Adipose tissue (tissue), 3 donors: ENCODE data around the gene ST6GALNAC4. TPM values are rescaled to one million over a fixed set of nuclear protein-coding genes. Genes with fewer than 3 reads are reported as not detected.
A peak's percentile ranks its signal among the peaks of the same experiment; 100 is the strongest.

ENCODE experiments used
- H3K27ac ChIP-seq: one replicate; pipeline ENCODE4 v1.5.1; 2013; ENCODE audit warnings: low read depth, low read length
- WGBS, 3 donors: extraction: QIAGEN DNeasy Blood & Tissue Kit; methylation state at CpG; one replicate each; pipeline ENCODE4 v1.1.7; 2013; 5-methylcytosine and 5-hydroxymethylcytosine counted together
- polyA plus RNA-seq, 3 donors: library from polyadenylated mRNA; stranded (reverse); fragments of 200-250 nt; gene quantifications; one replicate each; pipeline ENCODE4 v1.2.3, GENCODE V29; 2013
- donor health status: healthy with polysubstance abuse.
- donor health status: Bipolar disorder and iron deficiency.
- donor health status: healthy.

ST6GALNAC4 gene
- polyA plus RNA-seq, 3 donors = 20.4 to 41.4 (median 25.9) TPM

DNA sequence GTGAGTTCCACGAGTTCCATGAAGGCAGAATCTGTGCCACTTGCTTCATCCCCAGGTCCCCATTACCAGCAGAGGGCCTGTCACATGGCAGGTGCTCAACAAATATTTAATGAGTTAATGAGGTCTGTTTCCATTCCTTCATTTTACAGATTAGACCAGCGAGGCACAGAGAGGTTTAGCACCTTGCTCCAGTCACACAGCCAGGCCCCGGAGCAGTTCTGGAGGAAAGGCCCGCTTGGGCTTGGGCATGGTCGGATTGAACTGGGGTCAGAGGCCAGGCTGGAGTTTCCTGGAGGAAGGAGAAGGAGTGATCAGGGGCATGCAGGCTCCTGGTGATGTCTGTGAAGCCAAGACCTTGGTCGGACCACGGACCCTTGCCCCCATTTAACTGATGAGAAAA, 4.0 kb upstream of the ST6GALNAC4 start:
- WGBS, 3 donors = 83 to 89% (median 84%) methylated on average over 7 of the region's 7 CpGs
- H3K27ac ChIP-seq = no peak overlapping the region

- 17 to 47% (median 24%) methylated on average over 8 of the region's 8 CpGs for WGBS, 3 donors
- H3K27ac ChIP-seq = peak overlapping the region; percentile 23
These were observed 2.5 kb upstream of the ST6GALNAC4 start for GRCh38 chr9:127919253-127919815.

DNA sequence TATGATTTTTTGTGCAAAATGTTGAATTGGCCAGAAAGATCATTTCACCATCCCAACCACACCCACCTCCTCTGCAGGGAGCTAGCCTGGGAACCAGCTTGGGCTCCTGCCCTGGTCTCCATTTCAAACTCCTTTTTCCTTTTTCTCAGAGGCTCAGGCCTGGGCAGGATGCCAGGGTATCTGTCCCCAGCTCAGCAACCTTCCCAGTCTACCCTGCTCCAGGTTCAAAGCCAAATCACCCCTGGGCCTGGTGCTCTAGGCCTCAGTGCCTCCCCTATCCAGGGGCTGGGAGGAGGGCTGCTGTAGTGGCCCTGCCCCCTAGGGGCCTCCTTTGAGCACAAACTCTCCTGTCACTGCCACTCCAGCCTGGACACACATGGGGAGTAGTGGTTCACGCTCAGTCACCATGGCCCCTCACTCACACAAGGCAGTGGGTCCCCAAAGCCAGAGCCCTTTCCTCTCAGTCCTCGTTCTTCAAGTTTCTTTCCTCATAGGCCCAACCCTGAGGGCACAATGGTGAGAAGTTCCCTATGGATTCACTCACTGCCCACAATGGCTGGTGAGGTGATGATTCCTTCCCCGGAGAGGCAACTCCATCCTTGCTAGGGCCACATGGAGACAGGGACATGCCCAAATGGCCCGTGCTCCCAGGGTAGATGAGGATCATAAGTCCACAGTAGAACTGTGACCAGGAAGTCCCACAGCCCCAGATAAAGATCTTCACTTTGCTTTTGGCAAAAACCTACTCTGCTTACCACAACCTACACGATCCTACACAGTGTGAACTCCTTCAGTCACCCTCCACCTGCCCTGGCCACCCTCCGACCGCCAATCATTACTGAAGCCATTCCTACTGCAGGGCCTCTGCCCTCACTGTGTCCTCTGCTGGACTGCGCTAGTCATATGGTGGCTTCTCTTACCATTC, 1.6 kb upstream of the ST6GALNAC4 start:
- H3K27ac ChIP-seq = peak overlapping the region; percentile 23
- WGBS, 3 donors = 80 to 92% (median 86%) methylated on average over 8 of the region's 8 CpGs

DNA sequence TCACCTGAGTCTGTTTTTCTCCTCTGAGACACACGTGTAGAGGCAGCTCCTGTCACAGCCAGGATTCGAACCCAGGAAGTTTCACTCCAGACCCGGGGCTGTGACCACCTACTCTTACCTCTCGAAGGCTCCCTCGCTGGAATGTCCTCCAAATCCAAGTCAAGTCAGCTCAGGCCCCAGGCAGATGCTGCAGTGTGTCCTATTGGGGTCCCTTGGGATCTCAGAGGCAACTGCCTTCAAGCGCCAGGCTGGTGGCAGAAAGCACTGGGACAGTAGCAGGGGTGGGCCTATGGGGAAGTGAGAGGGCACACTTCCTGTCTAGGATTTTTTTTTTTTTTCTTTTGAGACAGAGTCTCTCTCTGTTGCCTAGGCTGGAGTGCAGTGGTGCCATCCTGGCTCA, 762 bp upstream of the ST6GALNAC4 start:
- WGBS, 3 donors = 60 to 63% (median 62%) methylated on average over 6 of the region's 6 CpGs
- no peak overlapping the region for H3K27ac ChIP-seq

DNA sequence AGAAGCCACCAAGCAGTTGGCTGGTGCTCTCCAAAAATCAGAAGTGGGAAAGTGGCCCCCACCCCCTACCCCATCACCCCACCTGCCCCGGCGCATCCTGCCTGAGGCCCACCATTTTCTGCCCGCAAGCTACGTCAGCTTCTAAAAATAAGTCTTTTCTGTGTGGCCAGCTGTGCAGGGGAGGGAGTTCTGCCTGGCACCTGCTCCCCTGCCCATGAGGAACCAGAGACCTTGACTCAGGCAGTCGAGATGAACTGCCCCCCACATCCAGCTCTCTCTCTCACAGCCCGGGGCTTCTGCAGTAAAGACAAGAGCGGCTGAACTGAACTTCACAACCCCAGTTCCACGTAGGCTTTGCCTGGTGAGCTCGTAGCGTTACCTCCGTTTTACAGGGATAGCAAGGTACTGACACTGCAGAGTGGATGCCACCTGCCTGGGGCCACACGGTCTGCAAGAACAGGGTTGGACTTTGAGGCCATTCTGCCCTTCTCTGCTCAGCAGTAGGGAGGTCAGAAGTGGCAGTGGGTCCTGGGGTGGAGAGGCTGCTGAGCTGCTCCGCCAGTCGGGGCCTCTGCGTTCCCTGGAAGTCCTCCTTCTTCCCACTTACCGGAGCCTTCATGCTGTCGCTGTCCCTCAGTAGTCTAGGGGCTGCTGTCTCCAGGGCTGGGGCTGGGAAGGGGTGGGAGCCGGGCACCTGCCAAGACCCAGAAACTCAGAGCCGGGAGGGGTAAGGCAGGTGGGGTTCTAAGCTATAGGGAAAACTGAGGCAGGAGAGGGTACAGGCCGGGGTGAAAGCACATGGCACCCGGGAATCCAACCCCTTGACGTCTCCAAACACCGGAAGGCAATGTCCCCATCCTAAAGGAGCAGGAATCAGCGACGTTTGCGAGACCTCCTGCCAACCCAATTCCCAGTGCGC, 781 bp downstream of the ST6GALNAC4 start:
- 20 to 25% (median 21%) methylated on average over 27 of the region's 27 CpGs for WGBS, 3 donors
- no peak overlapping the region for H3K27ac ChIP-seq

DNA sequence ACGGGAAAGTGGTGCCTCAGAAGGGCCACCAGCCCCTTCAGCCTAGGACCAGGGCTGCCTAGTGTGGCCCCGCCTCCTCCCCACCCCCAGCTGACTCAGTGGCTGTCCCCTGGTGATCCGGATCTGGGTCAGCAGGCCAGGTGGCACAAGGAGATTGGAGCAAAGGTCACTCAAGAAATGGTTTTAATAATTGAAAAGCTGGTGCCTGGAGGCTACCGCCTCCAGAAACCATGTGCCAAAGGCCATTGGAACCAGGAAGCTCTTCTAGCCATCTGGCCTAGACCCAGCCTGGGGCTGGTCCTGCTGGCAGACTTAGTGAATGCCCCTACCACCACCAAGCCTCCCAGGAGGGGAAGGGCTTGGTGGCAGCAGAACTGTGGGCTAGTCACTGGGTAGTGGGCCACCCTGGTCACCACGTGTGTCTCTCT, 1.5 kb downstream of the ST6GALNAC4 start:
- H3K27ac ChIP-seq = no peak overlapping the region
- WGBS, 3 donors = 60 to 77% (median 69%) methylated on average over 5 of the region's 5 CpGs

- H3K27ac ChIP-seq = no peak overlapping the region
- 95 to 99% (median 96%) methylated on average over 11 of the region's 11 CpGs for WGBS, 3 donors
These were observed 3.2 kb downstream of the ST6GALNAC4 start for GRCh38 chr9:127913682-127914081.

GRCh38 chr9:127912882-127913281, 4.0 kb downstream of the ST6GALNAC4 start:
- H3K27ac ChIP-seq = no peak overlapping the region
- 43 to 91% (median 88%) methylated on average over 5 of the region's 5 CpGs for WGBS, 3 donors

GRCh38 chr9:127912296-127912695, 4.5 kb downstream of the ST6GALNAC4 start:
- H3K27ac ChIP-seq = no peak overlapping the region
- WGBS, 3 donors = 95 to 97% (median 95%) methylated on average over 31 of the region's 31 CpGs

- 76 to 78% (median 77%) methylated on average over 6 of the region's 6 CpGs for WGBS, 3 donors
These were observed 6.1 kb downstream of the ST6GALNAC4 start for GRCh38 chr9:127910613-127911205.

DNA sequence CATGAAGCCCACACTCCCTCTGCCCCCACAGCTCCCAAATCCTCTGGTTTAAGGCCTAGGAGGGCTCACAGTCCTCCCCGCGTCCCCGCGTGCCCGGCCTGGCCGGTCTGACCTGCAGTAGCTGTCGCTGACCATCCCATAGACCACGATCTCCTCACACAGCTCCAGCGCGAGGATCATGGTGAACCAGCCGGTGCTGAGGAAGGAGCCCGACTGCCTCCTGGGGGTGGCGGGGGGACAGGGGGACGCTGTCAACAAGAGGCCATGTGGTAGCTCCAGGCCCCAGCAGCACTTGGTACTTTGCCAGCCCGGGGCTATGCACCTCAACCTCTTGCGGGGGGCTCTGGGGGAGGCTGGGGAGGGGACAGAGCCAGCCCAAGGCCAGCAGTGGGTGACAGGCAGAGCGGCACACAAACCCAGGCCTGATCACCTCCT, 7.0 kb downstream of the ST6GALNAC4 start:
- H3K27ac ChIP-seq = no peak overlapping the region
- 83 to 88% (median 88%) methylated on average over 14 to 17 of the region's 17 CpGs for WGBS, 3 donors

More at GRCh38 chr9:127910613-127911205, 6.1 kb downstream of the ST6GALNAC4 start:
- H3K27ac ChIP-seq = no peak overlapping the region

DNA sequence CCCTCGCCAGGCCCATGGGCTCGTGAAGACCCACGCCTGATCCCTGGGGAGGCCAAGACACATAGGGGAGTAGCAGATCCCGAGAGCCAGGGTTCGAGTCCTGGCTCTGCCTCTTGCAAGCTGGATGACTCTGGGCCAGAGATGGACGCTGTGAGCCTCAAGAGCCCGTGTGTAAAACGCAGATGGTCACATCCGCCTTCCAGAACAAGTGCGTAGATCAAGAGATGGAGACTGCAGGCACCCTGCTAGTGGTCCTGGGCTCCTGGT, 8.2 kb downstream of the ST6GALNAC4 start:
- 90 to 96% (median 94%) methylated on average over 10 of the region's 10 CpGs for WGBS, 3 donors
- H3K27ac ChIP-seq = no peak overlapping the region

- H3K27ac ChIP-seq = no peak overlapping the region
- WGBS, 3 donors = 87 to 89% (median 87%) methylated on average over 35 of the region's 35 CpGs
These were observed 8.8 kb downstream of the ST6GALNAC4 start for GRCh38 chr9:127907867-127908659.

DNA sequence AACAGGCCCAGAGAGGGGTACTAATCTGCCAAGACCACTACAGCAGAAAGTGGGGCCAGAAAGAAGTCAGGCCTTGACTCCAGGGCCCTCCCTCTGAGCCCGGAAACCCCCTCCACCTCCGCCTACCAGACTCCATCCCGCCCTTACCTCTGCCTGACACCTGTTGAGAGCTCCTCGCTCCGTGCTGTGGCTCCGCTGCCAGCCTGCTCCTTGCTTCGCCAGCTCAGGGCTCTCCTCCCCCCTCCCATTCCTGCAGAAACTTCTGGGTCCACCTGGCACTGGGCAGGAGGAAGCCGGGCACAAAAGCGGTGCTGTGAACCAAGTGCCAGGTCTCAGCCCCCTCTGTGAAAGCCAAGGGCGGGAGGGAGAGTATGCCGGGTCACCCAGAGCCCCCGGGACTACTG, 11.1 kb downstream of the ST6GALNAC4 start:
- no peak overlapping the region for H3K27ac ChIP-seq
- WGBS, 3 donors = 59 to 72% (median 65%) methylated on average over 12 of the region's 12 CpGs

- 47 to 71% (median 60%) methylated on average over 5 of the region's 5 CpGs for WGBS, 3 donors
- peak overlapping the region; percentile 26 for H3K27ac ChIP-seq
These were observed 11.7 kb downstream of the ST6GALNAC4 start for GRCh38 chr9:127905004-127905728.

DNA sequence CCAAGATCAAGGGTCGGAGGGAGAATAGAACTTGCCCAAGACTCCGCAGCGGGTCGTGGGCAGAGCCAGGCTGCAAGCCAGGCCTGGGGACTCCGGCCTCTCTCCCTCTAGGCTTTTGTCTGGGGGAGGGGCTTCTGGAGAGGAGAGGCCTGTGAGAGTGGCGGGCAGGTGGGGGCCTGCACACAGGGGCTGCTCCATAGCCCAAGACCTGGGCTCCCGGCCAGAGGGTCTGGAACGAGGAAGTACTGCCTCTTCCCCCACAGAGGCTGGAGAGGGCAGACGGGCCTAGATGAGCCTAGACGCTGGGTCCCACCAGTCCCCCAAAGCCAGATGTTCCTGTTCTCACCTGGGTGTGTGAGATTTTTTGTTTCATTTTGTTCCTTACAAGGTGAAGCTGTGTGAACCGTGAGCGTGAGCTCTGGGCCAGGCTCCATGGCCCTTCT, 12.3 kb downstream of the ST6GALNAC4 start:
- H3K27ac ChIP-seq = peak overlapping the region; percentile 26
- 18 to 38% (median 19%) methylated on average over 12 of the region's 12 CpGs for WGBS, 3 donors
